Measurements from ENCODE around the gene ZNF565.

The ZNF565 gene

GRCh38 chr19:36152019-36152351 lies 62.5 kb downstream of the ZNF565 start:
- peaks cover 48% of the 10 kb centered on the region for H3K36me3 ChIP-seq

GRCh38 chr19:36151144-36152018 lies 63.1 kb downstream of the ZNF565 start:
- Histone ChIP-seq H3K4me3 (ENCODE audit: low read depth in 1 of 2, low read length in 1 of 2) (no peak overlapping the region), H3K36me3 (peaks cover 54% of the 10 kb centered on the region), H3K9me3 (no peaks in the 10 kb centered on the region), H3K27me3 (no peaks in the 10 kb centered on the region), H3K27ac (no peak overlapping the region), H3K4me1 (ENCODE audit: control insufficient read depth in 1 of 2, insufficient read depth in 1 of 2, low read depth in 1 of 2, low read length in 1 of 2) (peaks cover 0 to 10% of the 10 kb centered on the region in 2 experiments)
- TF ChIP-seq CTCF (IDR thresholded peaks at IDR 0.05), result no peak

More at GRCh38 chr19:36152019-36152351, 62.5 kb downstream of the ZNF565 start:
- Histone ChIP-seq H3K4me1 (ENCODE audit: control insufficient read depth in 1 of 2, insufficient read depth in 1 of 2, low read depth in 1 of 2, low read length in 1 of 2) (peaks cover 0 to 10% of the 10 kb centered on the region in 2 experiments), H3K27ac (no peak overlapping the region), H3K27me3 (no peaks in the 10 kb centered on the region), H3K9me3 (no peaks in the 10 kb centered on the region), H3K4me3 (ENCODE audit: low read depth in 1 of 2, low read length in 1 of 2) (no peak overlapping the region)
- no peak for TF ChIP-seq CTCF (IDR thresholded peaks at IDR 0.05)

- H3K4me1 ChIP-seq (ENCODE audit: control insufficient read depth in 1 of 2, insufficient read depth in 1 of 2, low read depth in 1 of 2, low read length in 1 of 2), result peaks cover 0 to 10% of the 10 kb centered on the region in 2 experiments
- H3K4me3 ChIP-seq (ENCODE audit: low read depth in 1 of 2, low read length in 1 of 2), result no peak overlapping the region
- no peaks in the 10 kb centered on the region for H3K9me3 ChIP-seq
- no peak for TF ChIP-seq CTCF (IDR thresholded peaks at IDR 0.05)
- no peaks in the 10 kb centered on the region for H3K27me3 ChIP-seq
- no peak overlapping the region for H3K27ac ChIP-seq
- H3K36me3 ChIP-seq, result peaks cover 62% of the 10 kb centered on the region
These were observed 63.9 kb downstream of the ZNF565 start for GRCh38 chr19:36150586-36150985.

GRCh38 chr19:36149673-36150406 lies 64.6 kb downstream of the ZNF565 start:
- peaks cover 0 to 10% of the 10 kb centered on the region in 2 experiments for H3K4me1 ChIP-seq (ENCODE audit: control insufficient read depth in 1 of 2, insufficient read depth in 1 of 2, low read depth in 1 of 2, low read length in 1 of 2)
- no peak overlapping the region for H3K27ac ChIP-seq
- no peak for TF ChIP-seq CTCF (IDR thresholded peaks at IDR 0.05)
- H3K9me3 ChIP-seq, result no peaks in the 10 kb centered on the region
- no peak overlapping the region for H3K4me3 ChIP-seq (ENCODE audit: low read depth in 1 of 2, low read length in 1 of 2)
- peaks cover 68% of the 10 kb centered on the region for H3K36me3 ChIP-seq
- H3K27me3 ChIP-seq, result no peaks in the 10 kb centered on the region

- Histone ChIP-seq H3K27ac (no peak overlapping the region), H3K4me3 (ENCODE audit: low read depth in 1 of 2, low read length in 1 of 2) (no peak overlapping the region), H3K4me1 (ENCODE audit: control insufficient read depth in 1 of 2, insufficient read depth in 1 of 2, low read depth in 1 of 2, low read length in 1 of 2) (peaks cover 13 to 15% of the 10 kb centered on the region in 2 experiments), H3K27me3 (no peaks in the 10 kb centered on the region), H3K9me3 (no peaks in the 10 kb centered on the region), H3K36me3 (peaks cover 69% of the 10 kb centered on the region)
- no peak for TF ChIP-seq CTCF (IDR thresholded peaks at IDR 0.05)
These were observed 69.8 kb downstream of the ZNF565 start for GRCh38 chr19:36144624-36145023.
